Right renal pelvis (tissue), 4 donors: ENCODE data around the gene HSF4. TPM values are rescaled to one million over a fixed set of nuclear protein-coding genes. Genes with fewer than 3 reads are reported as not detected.

Source experiments
- DNase-seq, 4 donors: peaks; one replicate each; pipeline ENCODE4 v3.0.0-alpha.2; 2013; ENCODE audit warnings: low read depth in 4 of 4, low spot score in 3 of 4, missing footprints in 1 of 4
- polyA plus RNA-seq, 4 donors: library from polyadenylated mRNA; unstranded; fragments of 120-200 nt; gene quantifications; one replicate each; pipeline ENCODE4 v1.2.1, GENCODE V29; 2013; ENCODE audit not compliant: insufficient read length in 4 of 4

Gene HSF4
- polyA plus RNA-seq, 4 donors, result 1.4 to 3.5 (median 2.7) TPM

DNA sequence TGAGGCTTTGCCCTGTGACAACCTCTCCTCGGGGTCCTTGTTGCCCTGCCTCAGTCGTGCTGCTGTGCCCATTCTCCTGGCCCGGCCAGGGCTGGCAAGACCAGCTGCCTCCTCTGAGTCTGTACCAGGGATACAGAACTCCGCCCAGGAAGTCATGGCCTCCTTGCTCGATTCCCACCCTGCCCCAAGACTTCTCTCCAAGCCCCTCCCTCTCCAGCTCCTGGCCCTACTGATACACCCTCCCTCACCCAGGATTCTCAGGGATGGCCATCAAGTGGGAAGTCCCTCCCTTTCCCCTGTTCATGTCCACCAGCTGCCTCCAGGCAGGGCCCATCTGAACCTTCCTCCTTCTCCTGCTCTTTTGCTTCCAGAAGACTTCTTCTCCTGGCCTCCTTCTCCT, 51.2 kb downstream of the HSF4 start:
- no peak for DNase-seq

DNA sequence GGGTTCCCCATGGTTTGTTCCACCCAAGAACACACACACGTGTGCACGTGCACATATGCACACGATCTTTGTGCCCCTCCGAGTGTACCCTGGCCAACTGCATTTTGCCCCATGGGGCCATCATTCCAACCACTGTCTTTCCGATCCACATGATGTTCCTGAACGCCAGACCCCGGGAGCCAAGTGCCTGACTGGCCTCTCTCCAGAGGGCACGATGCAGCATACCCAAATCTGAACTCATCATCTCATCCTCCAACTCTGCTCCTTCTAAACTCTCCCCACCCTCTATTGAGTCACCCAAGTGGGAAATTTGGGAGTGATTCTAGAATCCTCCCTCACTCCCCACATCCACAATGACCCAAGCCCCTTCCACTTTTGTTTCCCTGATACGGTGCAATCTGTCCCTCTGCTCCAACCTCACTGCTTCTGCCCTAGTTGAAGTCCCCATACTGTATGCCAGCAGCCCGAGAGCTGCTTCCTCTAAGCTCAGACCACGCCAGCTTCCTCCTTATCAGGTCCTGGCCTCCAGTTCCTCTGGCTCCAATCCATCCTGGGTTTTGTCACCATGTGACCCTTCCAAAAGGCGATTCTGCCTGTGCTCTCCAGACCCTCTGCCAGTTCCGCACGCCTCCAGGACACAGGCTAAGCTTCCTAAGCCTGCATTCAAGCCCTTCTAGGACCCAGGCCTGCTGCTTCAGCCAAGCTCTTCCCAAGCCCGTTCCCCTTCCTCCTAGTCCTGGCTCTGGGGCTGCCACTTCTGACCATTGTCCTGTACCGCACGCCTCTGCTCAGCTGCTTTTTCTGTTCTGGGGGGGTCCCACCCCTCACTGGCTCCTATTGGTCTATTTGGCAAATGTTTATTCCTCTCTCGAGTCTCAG, 52.3 kb downstream of the HSF4 start:
- no peak for DNase-seq

Other genes with a start within 250 kb of the HSF4 start
- 100 to 1,000 TPM; 252 to 295 (median 279) TPM for gene CDH16, start 245.9 kb upstream of the HSF4 start, polyA plus RNA-seq
- gene RRAD, start 239.2 kb upstream of the HSF4 start, polyA plus RNA-seq, result 1 to 10 TPM; 2.0 to 3.9 (median 2.8) TPM
- gene CIAO2B, start 230.3 kb upstream of the HSF4 start, polyA plus RNA-seq, result 100 to 1,000 TPM in 1 of 4 donors, 10 to 100 TPM in 3; 79.0 to 120 (median 90.3) TPM
- 10 to 100 TPM; 39.8 to 47.0 (median 42.7) TPM for gene CES2, start 229.2 kb upstream of the HSF4 start, polyA plus RNA-seq
- 1 to 10 TPM; 1.8 to 3.6 (median 2.4) TPM for gene CES3, start 203.5 kb upstream of the HSF4 start, polyA plus RNA-seq
- gene CES4A, start 176.2 kb upstream of the HSF4 start, polyA plus RNA-seq, result 1 to 10 TPM; 6.7 to 9.5 (median 7.8) TPM
- 10 to 100 TPM; 62.5 to 74.1 (median 66.5) TPM for gene CBFB, start 135.6 kb upstream of the HSF4 start, polyA plus RNA-seq
- 10 to 100 TPM; 21.1 to 24.2 (median 22.5) TPM for gene PHAF1, start 54.8 kb upstream of the HSF4 start, polyA plus RNA-seq
- 10 to 100 TPM in 3 of 4 donors, 1 to 10 TPM in 1; 8.4 to 11.9 (median 10.9) TPM for gene B3GNT9, start 13.7 kb upstream of the HSF4 start, polyA plus RNA-seq
- gene TRADD, start 4.8 kb upstream of the HSF4 start, polyA plus RNA-seq, result 1 to 10 TPM; 3.9 to 7.2 (median 4.5) TPM
- gene FBXL8, start 4.8 kb upstream of the HSF4 start, polyA plus RNA-seq, result 1 to 10 TPM; 1.0 to 1.8 (median 1.4) TPM
- gene NOL3, start 5.8 kb downstream of the HSF4 start, polyA plus RNA-seq, result 1 to 10 TPM; 2.2 to 6.2 (median 4.8) TPM
- gene MATCAP1, start 19.2 kb downstream of the HSF4 start, polyA plus RNA-seq, result 10 to 100 TPM; 32.5 to 42.1 (median 36.5) TPM
- 1 to 10 TPM; 4.6 to 7.8 (median 5.3) TPM for gene EXOC3L1, start 25.4 kb downstream of the HSF4 start, polyA plus RNA-seq
- gene E2F4, start 27.4 kb downstream of the HSF4 start, polyA plus RNA-seq, result 10 to 100 TPM; 58.6 to 64.1 (median 60.1) TPM
- 1 to 10 TPM; 4.1 to 7.5 (median 5.8) TPM for gene ELMO3, start 34.4 kb downstream of the HSF4 start, polyA plus RNA-seq
- 10 to 100 TPM; 40.3 to 50.6 (median 41.4) TPM for gene TMEM208, start 62.4 kb downstream of the HSF4 start, polyA plus RNA-seq
- gene FHOD1, start 82.7 kb downstream of the HSF4 start, polyA plus RNA-seq, result 10 to 100 TPM; 33.4 to 49.1 (median 38.7) TPM
- gene SLC9A5, start 84.2 kb downstream of the HSF4 start, polyA plus RNA-seq, result 1 to 10 TPM; 2.9 to 3.9 (median 3.4) TPM
- 10 to 100 TPM; 11.5 to 16.4 (median 13.8) TPM for gene PLEKHG4, start 114.8 kb downstream of the HSF4 start, polyA plus RNA-seq
- 1 to 10 TPM in 1 of 4 donors, under 1 TPM in 3; 0.84 to 1.7 (median 0.88) TPM for gene KCTD19, start 162.0 kb downstream of the HSF4 start, polyA plus RNA-seq
- gene LRRC36, start 162.1 kb downstream of the HSF4 start, polyA plus RNA-seq, result 1 to 10 TPM; 3.5 to 4.6 (median 3.9) TPM
- gene TPPP3, start 228.8 kb downstream of the HSF4 start, polyA plus RNA-seq, result 10 to 100 TPM; 51.7 to 75.7 (median 60.2) TPM